Cardiac muscle cell (in vitro differentiated cells and primary cell): ENCODE measurements around the gene PSMA7. TPM values are rescaled to one million over a fixed set of nuclear protein-coding genes. Genes with fewer than 3 reads are reported as not detected.

Experiments
- DNase-seq, 2 donors: peaks; one replicate each; pipeline versions ENCODE4 v3.0.0 to v3.0.0-alpha.2; 2010 to 2017; ENCODE audit warnings: low read depth in 1 of 2, low spot score in 1 of 2
- H3K27ac ChIP-seq: fragments of 200-600 bp; sonication (generic); 2 replicates; pipeline ENCODE4 v1.5.1; 2016
- H3K27me3 ChIP-seq: fragments of 200-600 bp; sonication (generic); 2 replicates; pipeline ENCODE4 v1.6.0; 2016; ENCODE audit warnings: control low read depth
- H3K36me3 ChIP-seq: fragments of 200-600 bp; sonication (generic); 2 replicates; pipeline ENCODE4 v1.5.1; 2016; ENCODE audit warnings: control low read depth
- H3K4me1 ChIP-seq: fragments of 200-600 bp; sonication (generic); 2 replicates; pipeline ENCODE4 v1.8.1; 2017; ENCODE audit warnings: low read depth, mild to moderate bottlenecking, mixed run types
- H3K4me3 ChIP-seq: fragments of 200-600 bp; sonication (generic); 2 replicates; pipeline ENCODE4 v1.5.1; 2016; ENCODE audit warnings: mild to moderate bottlenecking
- H3K9me3 ChIP-seq: fragments of 200-600 bp; sonication (generic); 2 replicates; pipeline ENCODE4 v1.5.1; 2017; ENCODE audit warnings: low read depth, mild to moderate bottlenecking, control low read depth
- CTCF ChIP-seq: IDR thresholded peaks from 2 replicates; pipeline ENCODE4 v1.5.1; 2012; ENCODE audit warnings: low read depth, mild to moderate bottlenecking, low read length
- polyA plus RNA-seq: library from polyadenylated mRNA; unstranded; fragments of >200 nt; fragmentation: Nextera tagmentation; extraction: Ambion mirVana; gene quantifications from 2 replicates; pipeline ENCODE4 v1.2.1, GENCODE V29; 2016
- total RNA-seq: library from RNA; depleted of rRNA; stranded (reverse); fragments of >200 nt; gene quantifications from 2 replicates; pipeline ENCODE4 v1.2.3, GENCODE V29; 2016

Gene PSMA7
- total and polyA plus RNA-seq, 2 experiments from 2014 or later, result 333 to 505 TPM

GRCh38 chr20:62127799-62128198 is 15.4 kb downstream of the PSMA7 start:
- Histone ChIP-seq H3K4me3 (no peak overlapping the region), H3K9me3 (no peaks in the 10 kb centered on the region), H3K4me1 (peaks cover 11% of the 10 kb centered on the region), H3K36me3 (peaks cover 71% of the 10 kb centered on the region), H3K27ac (no peak overlapping the region), H3K27me3 (no peaks in the 10 kb centered on the region)
- no peak for TF ChIP-seq CTCF
- DNase-seq, result no peak

GRCh38 chr20:62126141-62126540 is 17.1 kb downstream of the PSMA7 start:
- TF ChIP-seq CTCF, result no peak
- no peak overlapping the region for H3K27ac ChIP-seq
- DNase-seq, result no peak
- no peak overlapping the region for H3K4me3 ChIP-seq
- peaks cover 13% of the 10 kb centered on the region for H3K4me1 ChIP-seq
- H3K27me3 ChIP-seq, result no peaks in the 10 kb centered on the region
- peaks cover 58% of the 10 kb centered on the region for H3K36me3 ChIP-seq
- no peaks in the 10 kb centered on the region for H3K9me3 ChIP-seq

- no peaks in the 10 kb centered on the region for H3K27me3 ChIP-seq
- no peak for TF ChIP-seq CTCF
- peak overlapping the region; percentile 72 for H3K4me3 ChIP-seq
- no peaks in the 10 kb centered on the region for H3K9me3 ChIP-seq
- DNase-seq, result peak in 1 of 2 donors; percentile 33
- peak overlapping the region; percentile 37 for H3K27ac ChIP-seq
- peaks cover 27% of the 10 kb centered on the region for H3K4me1 ChIP-seq
- H3K36me3 ChIP-seq, result peaks cover 35% of the 10 kb centered on the region
These were observed 19.6 kb downstream of the PSMA7 start for GRCh38 chr20:62123450-62124118.

- H3K27me3 ChIP-seq, result no peaks in the 10 kb centered on the region
- peaks cover 27% of the 10 kb centered on the region for H3K4me1 ChIP-seq
- peak overlapping the region; percentile 72 for H3K4me3 ChIP-seq
- peaks cover 27% of the 10 kb centered on the region for H3K36me3 ChIP-seq
- DNase-seq, result peak; percentile 48 to 60
- no peak for TF ChIP-seq CTCF
- no peaks in the 10 kb centered on the region for H3K9me3 ChIP-seq
- H3K27ac ChIP-seq, result peak overlapping the region; percentile 82
These were observed 20.3 kb downstream of the PSMA7 start for GRCh38 chr20:62122654-62123449.

GRCh38 chr20:62121776-62122653 is 21.2 kb downstream of the PSMA7 start, which contains the start of gene LSM14B:
LSM14B (plus strand) TSS chr20:62122475; CDS start chr20:62122667, 192 bp downstream.
- DNase-seq, result peak; percentile 98 to 99
- Histone ChIP-seq H3K27ac (peak within 1 kb of the TSS; percentile 98), H3K4me1 (peaks cover 34% of the 10 kb centered on the region), H3K27me3 (no peaks in the 10 kb centered on the region), H3K4me3 (peak within 1 kb of the TSS; percentile 72), H3K36me3 (peaks cover 19% of the 10 kb centered on the region), H3K9me3 (no peaks in the 10 kb centered on the region)
- TF ChIP-seq CTCF, result no peak
